GM19452 (cell line): ENCODE results near the gene SLC1A7.

Experiments
- ATAC-seq: cut with Tn5 transposase; IDR thresholded peaks from one replicate; pipeline ENCODE4 v1.9.1; 2021; ENCODE audit not compliant: unreplicated experiment

Gene SLC1A7

DNA sequence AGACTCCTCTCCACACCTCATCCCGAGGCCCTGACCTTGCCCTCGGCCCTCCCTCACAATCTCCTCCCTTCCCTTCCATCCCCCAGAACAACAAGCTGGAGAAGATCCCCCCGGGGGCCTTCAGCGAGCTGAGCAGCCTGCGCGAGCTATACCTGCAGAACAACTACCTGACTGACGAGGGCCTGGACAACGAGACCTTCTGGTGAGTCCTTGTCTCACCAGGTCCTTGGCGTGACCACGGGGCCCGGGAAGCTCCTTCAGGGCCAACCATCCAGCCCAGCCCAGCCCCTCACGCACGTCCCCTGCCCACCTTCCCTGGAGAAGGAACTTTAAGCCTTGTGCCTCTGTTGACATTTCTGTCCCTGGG, 64.9 kb downstream of the SLC1A7 start:
- no peak for ATAC-seq

DNA sequence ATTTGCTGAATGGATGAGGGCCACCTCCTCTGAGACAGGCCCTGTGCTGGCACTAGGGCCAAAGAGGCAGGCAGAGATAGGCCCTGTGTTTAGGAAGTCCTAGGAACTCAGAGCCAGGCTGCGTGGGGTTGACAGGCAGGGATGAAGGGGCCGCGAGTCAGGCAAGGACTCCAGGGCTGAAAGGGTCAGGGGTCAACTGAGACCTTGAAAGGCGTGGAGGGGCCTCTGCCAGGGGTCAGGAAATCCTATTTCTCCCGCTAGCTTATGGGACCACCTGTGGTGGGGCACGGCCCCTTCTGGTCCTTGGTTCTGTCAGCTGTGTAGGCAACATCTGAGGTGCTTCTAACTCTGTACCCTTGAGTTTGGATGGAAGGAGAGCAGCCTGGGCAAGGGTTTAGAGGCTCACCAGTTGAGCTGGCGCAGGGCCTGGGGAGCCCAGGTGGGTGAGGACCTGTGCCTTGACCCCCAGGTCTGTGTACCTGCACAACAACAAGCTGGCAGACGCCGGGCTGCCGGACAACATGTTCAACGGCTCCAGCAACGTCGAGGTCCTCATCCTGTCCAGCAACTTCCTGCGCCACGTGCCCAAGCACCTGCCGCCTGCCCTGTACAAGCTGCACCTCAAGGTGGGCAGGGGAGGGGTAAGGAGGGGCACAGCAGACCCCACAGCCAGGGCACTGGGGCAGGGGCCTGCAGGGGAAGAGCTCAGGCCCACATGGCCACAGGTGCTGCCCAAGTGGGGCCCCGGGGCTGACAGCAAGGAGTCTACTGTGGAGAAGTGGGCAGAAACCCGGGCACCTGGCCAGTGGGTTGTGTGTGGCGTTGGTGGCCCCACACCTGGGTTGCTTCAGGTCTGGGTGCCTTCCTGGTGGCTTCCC, 65.5 kb downstream of the SLC1A7 start:
- ATAC-seq, result no peak

DNA sequence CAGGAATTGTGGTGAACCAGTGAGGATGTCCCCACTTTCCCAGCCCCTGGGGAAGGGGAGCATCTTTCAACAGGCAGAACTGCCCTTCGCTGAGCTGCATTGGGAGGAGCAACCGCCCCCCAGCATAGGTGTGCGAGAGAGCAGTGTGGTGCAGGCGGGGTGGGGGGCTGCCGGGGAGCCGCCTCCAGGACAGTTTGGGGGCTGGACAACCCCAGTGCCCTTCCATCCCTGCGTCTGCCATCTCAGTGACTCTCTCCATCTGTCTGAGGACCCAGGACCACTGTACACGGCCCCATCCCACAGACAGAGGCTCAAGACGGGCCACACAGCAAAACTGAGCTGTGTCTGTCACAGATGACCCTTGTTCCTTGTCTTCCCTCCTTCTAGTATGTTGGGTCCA, 66.3 kb downstream of the SLC1A7 start:
- no peak for ATAC-seq

DNA sequence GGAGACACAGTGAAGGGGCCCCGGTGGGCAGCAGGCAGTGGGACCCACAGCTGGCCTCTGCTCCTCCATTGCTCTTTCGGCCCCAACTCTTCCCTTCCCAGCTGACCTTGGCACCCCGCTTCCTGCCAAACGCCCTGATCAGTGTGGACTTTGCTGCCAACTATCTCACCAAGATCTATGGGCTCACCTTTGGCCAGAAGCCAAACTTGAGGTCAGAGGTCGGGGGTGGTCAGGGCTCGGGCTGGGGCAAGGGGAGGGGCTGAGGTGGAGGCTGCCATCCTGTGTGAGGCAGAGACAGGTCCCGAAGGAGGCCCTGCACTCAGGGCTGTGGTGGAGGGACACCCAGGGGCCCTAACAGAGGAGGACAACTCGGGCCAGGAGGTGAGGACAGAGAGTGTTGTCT, 66.7 kb downstream of the SLC1A7 start:
- no peak for ATAC-seq

DNA sequence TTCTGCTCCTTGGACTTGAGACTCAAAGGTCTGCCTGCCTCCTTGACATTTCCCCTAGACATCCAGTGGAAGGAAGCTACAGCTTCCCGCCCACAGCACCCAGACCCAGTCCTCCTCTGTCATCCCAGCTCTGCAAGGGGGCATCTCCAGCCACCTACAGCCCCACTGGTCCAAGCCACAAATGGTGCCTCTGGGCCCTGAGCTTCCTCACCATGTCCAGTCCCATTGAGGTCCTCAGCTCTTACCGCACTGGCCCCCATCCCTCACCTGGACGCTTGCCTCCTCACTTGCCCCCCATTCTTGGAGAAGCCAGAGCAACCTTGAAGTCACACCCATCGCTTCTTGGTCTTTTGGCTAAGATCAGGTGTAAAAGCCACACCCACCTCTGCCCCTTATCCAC, 67.2 kb downstream of the SLC1A7 start:
- ATAC-seq, result no peak

DNA sequence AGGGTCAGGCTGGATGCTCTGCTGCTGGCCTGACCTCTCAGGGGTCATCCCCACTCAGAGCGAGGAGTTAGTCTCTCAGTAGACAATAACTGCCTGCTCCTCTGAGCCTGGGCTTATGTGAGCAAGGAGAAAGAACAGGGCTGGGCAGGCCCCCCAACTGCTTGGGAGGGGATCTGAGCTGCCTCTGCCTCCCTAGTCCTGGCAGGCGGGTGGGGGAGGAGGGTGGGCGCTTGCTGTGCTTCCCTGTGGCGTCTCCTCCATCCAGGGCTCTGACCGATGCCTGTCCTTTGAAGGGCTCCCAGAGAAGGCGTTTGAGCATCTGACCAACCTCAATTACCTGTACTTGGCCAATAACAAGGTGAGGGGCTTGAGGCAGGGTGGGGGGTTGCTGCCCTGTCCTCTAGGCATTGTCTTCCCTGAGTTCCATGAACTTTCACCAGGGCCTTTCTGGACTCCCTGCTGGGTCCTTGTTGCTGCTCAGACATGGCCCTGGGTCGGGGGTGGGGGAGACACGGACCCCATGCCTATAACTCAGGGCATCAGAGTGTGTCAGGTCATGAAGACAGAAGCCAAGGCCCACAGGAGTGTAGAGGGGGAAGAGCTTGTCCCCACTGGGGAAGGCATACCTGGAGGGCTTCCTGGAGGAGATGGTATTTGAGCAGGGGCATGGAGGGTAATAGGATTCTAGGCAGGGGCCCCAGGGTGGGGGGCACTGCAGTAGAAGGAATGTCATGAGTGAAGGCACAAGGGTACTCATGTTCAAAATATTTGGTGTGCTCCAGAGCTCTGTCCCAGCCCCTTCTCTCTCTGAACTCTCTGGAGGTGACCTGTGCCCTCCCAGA, 67.9 kb downstream of the SLC1A7 start:
- ATAC-seq, result no peak

DNA sequence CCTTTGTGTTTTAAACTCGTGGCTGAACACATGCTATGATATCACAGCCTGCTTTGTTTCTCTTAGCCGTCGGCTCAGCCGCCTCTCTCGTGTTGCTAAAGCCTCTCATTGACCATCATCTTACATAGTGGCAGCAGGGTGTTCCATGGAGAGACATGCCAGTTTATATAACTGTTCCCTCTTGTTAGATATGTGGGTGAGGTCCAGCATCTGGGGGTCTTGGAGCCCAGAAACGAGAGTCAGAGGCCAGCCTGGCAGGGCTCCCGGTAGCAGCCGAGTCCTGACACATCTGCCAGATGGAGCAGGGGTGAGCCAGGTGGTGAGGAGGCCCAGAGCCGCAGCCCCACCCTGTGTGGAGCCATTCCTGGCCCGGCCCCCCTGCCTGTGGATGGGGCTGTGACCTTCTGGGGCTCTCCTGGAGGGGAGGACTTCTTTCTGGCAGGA, 68.5 kb downstream of the SLC1A7 start:
- no peak for ATAC-seq

DNA sequence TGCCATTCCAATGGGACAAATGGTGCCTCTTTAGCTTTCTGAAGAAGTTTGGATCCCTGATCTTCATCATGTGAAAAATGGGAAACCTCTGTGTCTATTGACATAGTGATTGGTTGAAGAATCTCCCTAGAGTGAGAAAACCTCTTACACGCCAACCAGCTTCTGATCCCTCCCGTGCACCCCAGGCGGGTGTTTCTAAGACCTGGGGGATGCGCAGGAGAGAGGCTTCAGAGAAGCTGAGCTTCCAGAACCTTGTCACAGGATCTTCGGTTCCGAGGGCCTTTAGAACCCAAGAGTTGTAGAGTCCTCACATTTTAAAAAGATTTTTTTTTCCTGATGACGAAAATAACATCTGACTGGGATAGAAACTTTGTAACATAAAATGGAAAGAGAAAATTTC, 69.2 kb downstream of the SLC1A7 start:
- ATAC-seq, result no peak

DNA sequence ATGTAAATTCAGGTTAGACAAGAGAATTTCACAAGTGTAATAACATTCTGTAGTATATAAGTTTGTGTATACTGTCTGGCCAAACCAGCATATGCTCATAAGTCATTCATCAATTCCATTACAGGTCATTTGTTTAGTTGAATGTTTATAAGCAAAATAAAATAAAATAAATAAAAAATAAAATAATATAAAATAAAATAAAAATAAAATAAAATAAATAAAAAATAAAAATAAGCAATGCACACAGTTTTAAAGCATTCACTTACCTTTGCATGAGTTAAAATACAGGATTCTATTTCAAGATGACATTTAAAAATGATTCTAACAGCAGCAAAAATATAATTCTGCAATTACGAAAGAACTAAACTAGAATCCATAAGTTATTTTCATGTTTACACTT, 70.5 kb downstream of the SLC1A7 start:
- no peak for ATAC-seq

DNA sequence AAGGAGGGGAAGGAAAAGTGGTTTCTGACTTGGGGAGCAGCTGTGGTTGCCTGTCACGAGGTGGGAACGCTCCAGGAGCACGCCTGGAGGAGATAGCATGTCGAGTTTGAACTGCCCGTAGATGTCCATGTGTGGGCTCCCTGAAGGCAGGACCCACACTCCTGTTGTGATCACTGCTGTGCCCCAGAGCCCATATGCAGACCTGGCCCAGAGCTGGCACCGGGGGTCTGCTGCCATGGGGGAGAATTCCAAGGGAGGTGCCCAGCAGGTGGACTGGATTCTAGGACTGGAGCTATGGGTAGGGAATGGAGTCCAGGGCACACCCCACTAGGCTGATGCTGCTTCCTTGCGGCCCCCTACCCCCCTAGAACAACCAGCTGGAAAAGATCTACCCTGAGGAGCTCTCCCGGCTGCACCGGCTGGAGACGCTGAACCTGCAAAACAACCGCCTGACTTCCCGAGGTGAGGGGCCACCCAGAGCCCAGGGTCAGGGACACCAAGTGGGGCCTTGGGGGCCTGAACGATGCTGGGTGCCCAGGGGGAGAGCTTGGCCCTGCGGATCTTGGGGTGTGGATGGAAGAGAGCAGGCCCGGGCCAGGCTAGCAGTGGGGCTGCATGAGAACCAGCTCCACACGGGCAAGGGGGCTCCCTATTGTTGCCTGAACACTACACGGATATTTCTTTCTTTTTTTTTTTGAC, 71.1 kb downstream of the SLC1A7 start:
- ATAC-seq, result no peak

DNA sequence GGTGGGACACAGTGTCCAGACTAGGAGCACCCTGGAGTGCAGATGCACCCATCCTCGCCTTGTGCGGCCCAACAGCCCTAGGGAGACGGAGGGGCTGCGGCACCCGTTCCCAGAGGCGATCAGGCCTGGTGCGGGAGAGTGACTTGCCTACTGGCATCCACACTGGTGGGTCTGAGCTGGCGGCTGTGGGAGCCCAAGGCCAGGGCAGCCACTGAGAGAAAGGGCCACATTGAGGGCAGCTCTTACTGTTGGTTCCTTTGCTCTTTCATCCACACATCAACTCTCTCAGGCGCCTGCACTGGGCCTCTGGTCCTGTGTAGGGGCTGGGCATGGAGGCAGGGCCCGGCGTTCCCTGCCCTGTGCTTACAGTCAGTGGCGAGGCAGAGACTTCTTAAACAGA, 71.8 kb downstream of the SLC1A7 start:
- ATAC-seq, result no peak

DNA sequence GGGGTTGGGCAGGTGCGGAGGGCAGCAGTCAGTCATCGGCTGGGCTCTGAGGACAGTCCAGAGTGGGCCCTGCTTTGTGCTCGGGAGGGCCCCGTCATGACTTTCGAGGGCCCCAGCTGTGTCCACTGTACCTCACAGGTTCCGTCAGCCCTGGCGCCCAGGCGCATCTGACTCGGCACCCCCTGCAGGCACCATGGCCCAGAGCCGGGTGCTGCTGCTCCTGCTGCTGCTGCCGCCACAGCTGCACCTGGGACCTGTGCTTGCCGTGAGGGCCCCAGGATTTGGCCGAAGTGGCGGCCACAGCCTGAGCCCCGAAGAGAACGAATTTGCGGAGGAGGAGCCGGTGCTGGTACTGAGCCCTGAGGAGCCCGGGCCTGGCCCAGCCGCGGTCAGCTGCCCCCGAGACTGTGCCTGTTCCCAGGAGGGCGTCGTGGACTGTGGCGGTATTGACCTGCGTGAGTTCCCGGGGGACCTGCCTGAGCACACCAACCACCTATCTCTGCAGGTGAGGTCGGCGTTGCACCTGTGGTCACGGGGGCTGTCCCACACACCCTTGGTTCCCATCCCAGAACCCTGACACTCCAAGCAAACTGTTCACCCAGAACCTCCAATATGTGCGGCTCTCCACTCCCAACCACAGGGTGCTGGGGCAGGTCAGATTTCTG, 72.6 kb downstream of the SLC1A7 start:
- no peak for ATAC-seq

DNA sequence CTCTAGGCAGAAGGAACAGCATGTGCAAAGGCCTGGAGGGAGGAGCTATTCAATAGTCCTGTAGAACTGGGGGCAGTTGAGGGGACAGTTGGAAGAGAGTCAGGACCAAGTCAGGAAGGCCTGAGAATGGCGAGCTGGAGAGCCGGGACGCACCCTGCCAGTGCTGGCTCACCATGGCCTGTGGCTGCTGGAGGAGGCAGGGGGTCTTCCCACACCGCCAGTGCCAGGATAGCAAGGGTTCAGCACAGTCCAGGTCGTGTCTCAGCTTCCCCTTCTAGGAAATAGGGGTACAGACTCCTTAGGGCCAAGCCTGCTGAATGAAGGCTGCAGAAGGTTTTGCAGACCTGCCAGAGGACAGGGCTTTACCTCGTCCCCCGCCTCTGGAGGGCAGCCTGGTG, 73.2 kb downstream of the SLC1A7 start:
- no peak for ATAC-seq

DNA sequence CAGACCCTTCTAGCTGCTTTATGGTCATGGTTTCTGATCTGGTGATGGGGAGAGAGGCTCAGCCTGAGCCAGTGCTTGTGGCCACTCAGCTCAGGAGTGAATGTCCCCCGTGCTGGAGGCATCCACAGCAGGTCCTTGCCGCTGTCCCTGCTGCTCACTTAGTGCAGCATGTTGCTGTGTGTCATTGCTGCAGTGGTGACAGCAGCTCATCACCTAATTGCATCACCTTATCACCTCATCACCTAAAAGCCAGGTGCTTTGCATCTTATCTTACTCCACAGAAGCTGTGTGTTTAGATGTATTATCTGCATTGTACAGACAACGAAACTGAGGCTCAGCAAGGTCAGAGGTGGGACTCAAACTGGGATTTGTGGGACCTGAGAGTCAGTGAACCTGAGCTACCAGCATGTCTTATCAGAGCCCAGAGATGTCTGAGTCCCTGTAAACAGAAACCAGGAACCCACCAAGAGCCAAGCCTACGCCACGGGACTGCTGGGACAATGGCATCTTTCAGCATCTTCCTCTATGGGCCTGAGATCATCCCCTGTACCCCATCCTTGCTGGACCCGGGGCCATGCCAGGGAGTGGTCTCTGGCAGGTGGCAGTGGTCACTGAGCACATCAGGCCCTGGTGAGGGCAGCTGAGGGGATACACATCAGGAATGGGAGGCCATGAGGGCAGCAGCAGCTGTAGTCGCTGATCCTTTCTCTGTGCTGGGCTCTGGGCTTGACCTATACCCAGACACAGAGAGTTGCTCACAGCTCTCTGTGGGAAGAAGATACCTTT, 73.9 kb downstream of the SLC1A7 start:
- ATAC-seq, result no peak

DNA sequence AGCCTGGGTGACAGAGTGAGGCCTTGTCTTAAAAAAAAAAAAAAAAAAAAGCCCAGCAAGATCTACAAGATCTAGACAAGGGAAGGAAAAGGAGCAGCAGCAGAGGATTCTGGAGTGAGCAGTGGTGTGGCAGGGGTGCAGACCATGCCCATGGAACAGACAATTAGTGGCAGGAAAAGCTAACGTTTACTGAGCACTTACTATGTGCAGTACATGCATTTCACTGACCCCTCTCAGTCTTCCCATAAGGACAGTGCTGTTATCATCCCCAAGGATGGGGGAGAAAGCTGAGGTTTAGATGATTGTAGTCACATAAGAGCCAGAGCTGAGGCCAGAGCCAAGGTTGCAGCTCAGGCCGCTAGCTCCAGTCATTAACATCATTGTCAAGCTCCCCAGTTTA, 74.6 kb downstream of the SLC1A7 start:
- no peak for ATAC-seq

DNA sequence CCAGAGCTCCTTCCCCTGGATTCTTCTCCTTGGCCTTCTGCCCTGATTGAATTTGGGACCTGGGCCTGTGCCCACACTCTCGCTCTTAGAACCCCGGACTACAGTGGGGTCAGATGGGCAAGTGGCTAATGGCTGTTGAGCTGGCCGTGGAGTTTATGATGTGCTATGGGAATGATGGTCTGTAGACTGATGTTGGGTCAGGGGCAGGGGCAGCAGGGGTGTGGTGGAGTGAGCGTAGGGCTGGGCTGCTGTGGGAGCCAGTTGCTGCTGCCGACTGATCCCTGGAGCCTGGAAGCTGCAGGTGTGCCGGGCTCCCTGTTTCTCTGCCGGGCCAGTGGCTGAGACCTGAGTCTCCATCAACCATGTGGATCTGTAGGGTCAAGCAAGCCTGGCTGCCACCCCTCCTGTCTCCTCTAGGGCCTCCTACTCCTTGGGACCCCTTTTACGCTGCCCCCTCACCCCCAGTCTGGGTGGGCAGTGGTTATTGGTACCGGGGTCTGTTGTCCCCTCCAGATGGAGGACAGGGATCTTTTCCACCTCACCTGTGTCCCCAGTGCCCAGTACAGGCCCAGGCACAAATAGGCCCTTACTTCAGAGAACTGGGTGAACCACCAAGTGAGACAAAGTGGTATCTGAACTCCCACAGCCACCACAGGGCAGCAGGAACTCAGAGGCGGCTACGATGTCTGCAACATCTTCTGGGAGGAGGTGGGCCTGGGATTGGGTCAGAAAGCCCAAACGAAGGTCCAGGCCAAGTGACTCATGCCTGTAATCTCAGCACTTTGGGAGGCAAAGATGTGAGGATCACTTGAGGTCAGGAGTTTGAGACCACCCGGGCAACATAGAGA, 75.3 kb downstream of the SLC1A7 start:
- ATAC-seq, result no peak

DNA sequence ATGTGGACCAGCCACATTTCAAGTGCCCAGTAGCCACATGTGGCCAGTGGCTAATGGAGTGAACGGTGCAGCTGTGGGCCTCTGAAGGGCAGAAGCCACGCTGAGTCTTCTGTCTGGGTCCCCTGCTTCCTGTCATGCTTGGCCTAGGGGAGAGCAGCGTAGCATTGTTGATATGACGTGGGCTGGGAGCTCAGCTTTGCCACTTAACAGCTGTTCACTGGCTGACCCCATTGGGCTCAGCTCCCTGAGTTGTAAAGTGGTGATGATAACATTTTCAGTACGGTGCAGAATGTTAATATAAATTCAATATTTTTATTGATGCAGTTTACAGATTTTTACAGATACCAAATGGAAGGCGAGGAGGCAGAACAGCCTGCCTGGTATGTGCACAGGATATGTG, 76.0 kb downstream of the SLC1A7 start:
- ATAC-seq, result no peak

DNA sequence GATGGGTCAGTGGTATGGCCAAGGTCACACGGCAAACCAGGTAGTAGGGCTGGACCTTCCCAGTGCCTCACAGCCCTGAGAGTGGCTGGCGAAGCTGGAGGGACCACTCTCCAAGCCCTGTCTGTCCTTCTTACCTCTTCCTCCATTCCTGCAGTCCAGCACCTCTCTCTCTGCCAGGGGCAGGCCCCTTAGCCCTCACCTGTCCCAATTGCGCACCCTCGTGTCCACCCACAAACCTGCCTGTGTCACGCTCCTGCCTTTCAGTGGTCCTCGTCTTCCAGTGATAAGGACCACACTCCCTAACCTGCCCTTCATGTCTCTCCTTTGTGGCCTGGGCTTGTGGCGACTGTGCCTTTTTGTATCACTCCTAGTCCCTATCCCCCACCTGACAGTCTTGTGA, 77.0 kb downstream of the SLC1A7 start:
- ATAC-seq, result no peak

DNA sequence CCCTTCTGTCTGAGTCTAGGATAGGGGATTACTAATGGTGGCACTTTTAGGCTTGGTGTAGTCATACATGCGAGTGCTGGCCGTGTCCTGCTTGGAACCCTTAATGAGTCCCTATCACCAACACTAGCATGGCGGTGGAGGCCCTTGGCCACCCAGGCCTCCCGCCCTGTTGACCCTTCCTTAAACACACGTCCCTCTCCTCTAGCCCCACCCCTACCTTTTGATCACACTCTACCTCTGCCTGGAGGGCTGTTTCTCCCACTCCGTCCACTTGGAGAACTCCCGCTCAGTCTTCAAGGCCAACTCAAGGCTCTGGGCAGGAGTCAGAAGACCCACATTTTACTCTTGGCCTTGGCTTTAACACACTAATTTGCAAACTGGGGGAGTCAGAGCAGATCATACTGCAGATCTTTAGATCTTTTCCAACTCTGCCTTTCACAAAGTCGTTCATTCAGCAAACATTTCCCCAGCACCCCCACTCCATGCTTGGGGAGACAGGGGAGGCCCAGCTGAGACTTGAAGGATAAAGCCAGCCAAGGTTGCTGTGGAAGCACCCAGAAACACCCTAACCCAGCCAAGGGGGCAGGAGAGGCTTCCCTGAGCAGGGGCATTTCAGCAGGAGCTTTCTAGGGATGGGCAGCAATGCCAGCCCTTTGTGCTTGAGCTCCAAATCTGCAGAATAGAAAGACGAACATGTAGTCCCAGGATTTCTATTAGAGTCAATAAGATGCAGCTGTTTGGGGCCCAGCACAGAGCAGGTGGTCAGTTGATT, 78.5 kb downstream of the SLC1A7 start:
- ATAC-seq, result no peak
